A549 (cell line): ENCODE data around the gene TBX18.

Experiments
- BHLHE40 ChIP-seq: IDR thresholded peaks from 2 replicates; pipeline ENCODE4 v1.6.1; 2012; ENCODE audit warnings: low read depth, low read length, inconsistent platforms
- CHD2 ChIP-seq: fragments of 150-350 bp; IDR thresholded peaks from 2 replicates; pipeline ENCODE4 v1.6.1; 2014; ENCODE audit warnings: low read length; ENCODE audit not compliant: partially characterized antibody
- CTCF ChIP-seq: fragments of >200 bp; sonication (Bioruptor Twin); formaldehyde crosslinking; IDR thresholded peaks from 3 replicates; pipeline ENCODE4 v1.5.1; 2016
- E2F6 ChIP-seq: IDR thresholded peaks from 2 replicates; pipeline ENCODE4 v1.6.1; 2012; ENCODE audit warnings: low read depth, borderline replicate concordance
- EP300 ChIP-seq, 2 experiments: fragments of >200 bp; sonication (Bioruptor Twin); formaldehyde crosslinking; IDR thresholded peaks; 2 replicates in 1 of 2; 3 replicates in 1 of 2; pipeline ENCODE4 v1.6.1; 2016 to 2017
- FOSL2 ChIP-seq, 2 experiments: fragments of 450-650 bp in 1 of 2; fragments of >200 bp in 1 of 2; sonication (Bioruptor Twin) in 1 of 2; formaldehyde crosslinking; IDR thresholded peaks; 2 replicates each; pipeline versions ENCODE4 v1.5.0 to v1.6.1; 2016 to 2020; ENCODE audit warnings: mild to moderate bottlenecking in 1 of 2, moderate library complexity in 1 of 2
- MAFK ChIP-seq: fragments of 450-650 bp; IDR thresholded peaks from 2 replicates; pipeline ENCODE4 v1.6.1; 2014; ENCODE audit not compliant: partially characterized antibody
- MYC ChIP-seq: IDR thresholded peaks from 2 replicates; pipeline ENCODE4 v1.6.1; 2012; ENCODE audit warnings: mild to moderate bottlenecking, inconsistent platforms, low read length, improper control_type of control experiment, borderline replicate concordance
- NFE2L2 ChIP-seq: fragments of 150-350 bp; conservative IDR thresholded peaks from 2 replicates; pipeline ENCODE4 v1.6.1; 2014; ENCODE audit warnings: low read length
- POLR2A ChIP-seq: IDR thresholded peaks from 2 replicates; pipeline ENCODE4 v1.6.1; 2012; ENCODE audit warnings: mild to moderate bottlenecking, low read length
- RNF2 ChIP-seq: fragments of 200-600 bp; sonication (generic); IDR thresholded peaks from 2 replicates; pipeline ENCODE4 v1.6.1; 2016; ENCODE audit warnings: low read depth, mild to moderate bottlenecking, antibody characterized with exemption, moderate library complexity, borderline replicate concordance
- SREBF2 ChIP-seq: fragments of 450-650 bp; IDR thresholded peaks from 2 replicates; pipeline ENCODE4 v1.6.1; 2014; ENCODE audit warnings: mild to moderate bottlenecking, moderate library complexity

GRCh38 chr6:84770521-84770920 lies 6.1 kb upstream of the TBX18 start:
- no peak for TF ChIP-seq FOSL2 (IDR thresholded peaks at IDR 0.05)
- no peak for TF ChIP-seq FOSL2 (CRISPR knock-in tag; IDR thresholded peaks at IDR 0.05)
- no peak for TF ChIP-seq SREBF2
- no peak for TF ChIP-seq BHLHE40
- TF ChIP-seq CTCF: no peak
- TF ChIP-seq EP300 (IDR thresholded peaks at IDR 0.05): no peak
- no peak for TF ChIP-seq CHD2
- no peak for TF ChIP-seq RNF2
- no peak for TF ChIP-seq NFE2L2
- no peak for TF ChIP-seq MYC
- no peak for TF ChIP-seq E2F6
- no peak for TF ChIP-seq MAFK
- no peak for TF ChIP-seq POLR2A
